HG02571 (cell line): ENCODE results near the gene GUCY1A2.
"Not testable (repeated sequence)": the region's sequence is repeated elsewhere in the genome, so short reads cannot be mapped to it uniquely, and the experiment has no call there.

Source experiments
- ATAC-seq: cut with Tn5 transposase; IDR thresholded peaks from one replicate; pipeline ENCODE4 v1.9.1; 2021; ENCODE audit warnings: mild to moderate bottlenecking, moderate library complexity; ENCODE audit not compliant: unreplicated experiment

The GUCY1A2 gene

DNA sequence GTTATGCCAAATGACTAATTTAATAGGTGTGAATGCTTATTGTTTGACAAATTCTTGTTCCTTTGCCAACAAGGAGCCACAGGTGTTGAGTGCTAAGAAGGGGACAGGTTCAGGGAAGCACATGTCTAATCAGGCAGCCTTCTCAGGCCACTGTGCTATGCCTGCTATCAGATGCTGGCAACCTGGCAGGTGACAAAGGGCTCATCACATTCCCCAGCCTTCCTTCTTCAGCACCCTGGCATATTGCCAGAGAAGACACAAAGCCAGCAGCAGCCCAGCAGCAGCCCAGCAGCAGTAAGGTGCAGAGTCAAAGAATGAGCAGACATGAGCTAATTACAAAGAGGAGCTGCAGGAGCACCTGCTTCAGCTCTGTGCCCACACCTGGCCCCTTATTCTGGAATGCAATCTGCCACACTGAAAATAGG lies 68.2 kb downstream of the GUCY1A2 start:
- no peak for ATAC-seq

- ATAC-seq = no peak
These were observed 75.2 kb downstream of the GUCY1A2 start for GRCh38 chr11:106943089-106943488.

DNA sequence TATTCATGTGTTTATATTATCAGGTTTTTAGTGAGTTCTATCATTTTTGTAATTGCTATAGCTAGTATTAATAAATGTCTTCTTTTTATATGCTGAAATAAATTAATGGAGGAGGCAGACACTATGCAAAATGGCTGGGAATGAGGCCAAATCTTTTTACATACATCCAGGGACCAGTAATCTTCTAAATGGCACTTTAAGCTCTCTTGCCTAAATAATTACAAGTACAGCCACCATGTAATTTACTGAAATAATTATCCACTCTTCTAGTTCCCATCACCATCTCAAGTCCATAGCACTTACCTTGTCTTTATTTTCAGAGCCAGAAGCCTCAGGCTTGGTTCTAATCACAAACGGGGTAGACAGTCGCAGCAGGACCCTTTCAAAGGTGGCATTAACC lies 79.1 kb downstream of the GUCY1A2 start:
- ATAC-seq = no peak

- ATAC-seq = no peak
These were observed 81.2 kb downstream of the GUCY1A2 start for GRCh38 chr11:106937111-106937510.

DNA sequence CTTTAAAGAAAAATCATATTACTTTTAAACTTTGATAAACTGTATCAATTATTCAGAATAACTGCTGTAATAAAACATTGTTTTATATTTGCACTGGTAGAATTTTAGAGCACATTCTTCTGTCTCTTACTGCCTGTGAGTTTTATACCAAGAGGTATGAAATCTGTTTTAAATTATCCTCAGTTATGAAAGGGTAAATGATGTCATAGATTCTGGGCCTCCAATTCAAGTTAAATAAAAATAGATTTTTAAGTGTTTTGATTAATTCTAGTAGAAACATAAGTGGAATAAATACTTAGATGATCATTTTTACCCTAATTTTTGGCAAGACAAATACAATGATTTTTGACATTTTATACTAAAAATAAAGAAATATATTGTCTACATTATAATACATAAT lies 93.0 kb downstream of the GUCY1A2 start:
- ATAC-seq = no peak

DNA sequence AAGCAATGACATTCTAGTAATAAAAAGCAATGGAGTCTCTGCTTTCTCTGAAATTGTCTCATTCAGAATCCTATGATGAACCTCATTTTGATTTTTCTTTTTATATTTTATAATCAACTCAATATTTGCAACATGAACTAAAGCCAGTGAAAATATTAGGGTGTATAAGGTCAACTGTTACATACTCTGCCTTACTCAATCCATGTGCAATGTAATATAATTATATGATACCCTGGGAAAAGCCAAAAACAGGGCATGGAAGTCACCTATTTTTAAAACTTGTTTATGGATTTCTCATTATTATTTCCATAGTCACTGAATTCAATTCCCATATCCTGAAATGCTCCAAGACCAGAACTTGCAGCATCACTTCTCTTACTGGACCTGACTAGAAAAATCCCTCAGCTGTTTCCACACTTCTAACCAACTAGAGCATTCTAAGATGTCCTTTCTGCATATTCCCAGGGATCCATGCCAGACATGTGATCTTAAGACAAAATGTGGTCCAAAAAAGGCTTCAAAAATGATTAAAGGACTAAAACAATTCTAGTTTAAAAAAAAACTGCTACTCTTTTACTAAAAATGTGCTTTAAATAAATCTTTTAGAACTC lies 97.3 kb downstream of the GUCY1A2 start:
- ATAC-seq = no peak

DNA sequence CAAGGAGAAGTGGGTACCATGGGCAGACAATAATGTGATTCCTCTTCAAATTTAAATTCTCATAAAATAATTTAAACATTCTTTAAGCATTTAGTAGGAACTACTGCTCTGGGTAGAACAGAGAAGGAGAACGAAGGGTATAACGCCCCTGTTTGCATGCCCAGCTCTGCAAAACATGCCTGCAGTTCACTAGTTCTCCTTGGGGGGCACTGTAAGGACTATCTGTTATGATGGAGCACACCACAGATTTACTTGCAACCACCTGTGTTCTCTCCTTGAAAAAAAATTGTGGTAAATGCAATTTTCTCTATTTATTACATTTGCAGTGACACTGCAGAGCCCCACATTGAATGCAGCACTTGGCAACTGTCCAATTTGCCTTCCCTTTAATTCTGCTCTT lies 100.3 kb downstream of the GUCY1A2 start:
- ATAC-seq = no peak

- ATAC-seq = no peak
These were observed 103.9 kb downstream of the GUCY1A2 start for GRCh38 chr11:106914409-106914808.

GRCh38 chr11:106913141-106913540 lies 105.1 kb downstream of the GUCY1A2 start:
- ATAC-seq = no peak

GRCh38 chr11:106904826-106905225 lies 113.5 kb downstream of the GUCY1A2 start:
- ATAC-seq = no peak

- no peak for ATAC-seq
These were observed 128.6 kb downstream of the GUCY1A2 start for GRCh38 chr11:106889718-106890117.

DNA sequence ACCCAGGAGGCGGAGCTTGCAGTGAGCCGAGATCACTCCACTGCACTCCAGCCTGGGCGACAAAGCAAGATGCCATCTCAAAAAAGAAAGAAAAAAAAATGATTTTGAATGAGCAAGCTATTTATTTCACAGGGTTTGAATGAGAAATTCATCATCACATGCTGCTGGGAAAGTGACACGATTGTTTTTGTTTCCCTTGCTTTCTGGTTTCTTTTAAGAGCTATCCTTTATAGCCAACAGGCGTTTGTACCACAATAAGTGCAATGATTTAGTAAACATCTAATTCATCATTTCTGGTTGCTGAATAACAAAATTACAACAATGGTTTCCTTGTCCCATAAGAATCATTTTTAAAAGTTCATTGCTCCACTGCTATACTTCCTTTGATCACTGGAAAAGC lies 129.9 kb downstream of the GUCY1A2 start:
- ATAC-seq = no peak

- ATAC-seq = not testable (repeated sequence)
These were observed 134.6 kb downstream of the GUCY1A2 start for GRCh38 chr11:106883693-106884092.

- no peak for ATAC-seq
These were observed 138.3 kb downstream of the GUCY1A2 start for GRCh38 chr11:106879832-106880546.

DNA sequence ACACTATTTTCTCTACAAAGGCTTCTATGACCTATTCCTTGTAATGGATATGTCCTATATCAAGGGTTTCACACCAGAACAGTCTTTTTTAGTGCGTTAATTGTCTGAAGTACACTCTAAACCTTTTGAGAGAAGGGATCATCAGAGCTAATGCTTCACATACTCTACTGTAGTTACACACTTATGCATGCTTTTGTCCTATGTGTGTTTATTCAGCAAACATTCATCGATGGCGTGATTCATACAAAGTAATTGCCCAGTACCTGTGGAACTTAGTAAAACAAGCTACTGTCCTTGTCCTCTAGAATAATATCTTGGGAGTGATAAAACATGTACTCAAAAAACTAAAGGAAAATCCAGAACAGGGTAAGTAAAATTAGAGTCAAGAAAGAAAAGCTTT lies 139.2 kb downstream of the GUCY1A2 start:
- ATAC-seq = no peak

DNA sequence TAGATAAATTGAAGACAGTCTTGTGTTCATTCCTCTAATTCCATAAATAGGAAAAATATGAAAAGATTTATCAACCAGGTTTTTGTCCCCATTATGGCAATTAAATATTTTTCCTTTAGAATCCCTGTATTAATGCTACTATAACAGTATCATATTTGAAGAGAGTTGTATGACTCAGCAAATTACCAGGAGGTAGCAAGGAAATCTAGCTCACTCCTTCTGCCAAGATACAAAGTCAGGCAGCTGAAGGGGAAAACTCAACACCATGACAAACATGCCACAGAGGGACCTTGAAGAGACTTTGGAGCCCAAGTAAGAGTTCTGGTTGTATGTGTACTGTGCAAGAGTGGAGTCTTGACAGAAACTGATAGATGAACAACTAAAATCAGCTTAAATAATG lies 143.3 kb downstream of the GUCY1A2 start:
- no peak for ATAC-seq

GRCh38 chr11:106872246-106872645 lies 146.0 kb downstream of the GUCY1A2 start:
- ATAC-seq = no peak

- no peak for ATAC-seq
These were observed 160.1 kb downstream of the GUCY1A2 start for GRCh38 chr11:106858200-106858599.

DNA sequence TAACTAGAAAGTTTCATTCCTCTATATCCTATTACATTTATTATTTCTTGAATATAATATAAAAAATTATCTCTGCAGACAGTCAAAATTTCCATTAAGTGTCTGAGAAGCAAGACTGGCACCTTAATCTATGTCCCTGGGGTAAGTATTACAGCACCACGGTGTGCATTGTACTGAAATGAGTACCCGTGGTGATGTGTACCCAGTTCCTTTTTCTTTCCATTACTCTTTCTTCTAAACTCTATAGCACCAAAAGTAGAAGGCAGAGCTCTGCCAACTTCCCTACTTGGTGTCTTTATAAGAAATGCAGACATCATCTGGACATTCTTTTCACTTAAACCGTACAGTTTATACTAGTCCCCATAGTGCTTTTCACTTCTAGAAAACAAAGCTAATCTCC lies 161.7 kb downstream of the GUCY1A2 start:
- ATAC-seq = no peak

DNA sequence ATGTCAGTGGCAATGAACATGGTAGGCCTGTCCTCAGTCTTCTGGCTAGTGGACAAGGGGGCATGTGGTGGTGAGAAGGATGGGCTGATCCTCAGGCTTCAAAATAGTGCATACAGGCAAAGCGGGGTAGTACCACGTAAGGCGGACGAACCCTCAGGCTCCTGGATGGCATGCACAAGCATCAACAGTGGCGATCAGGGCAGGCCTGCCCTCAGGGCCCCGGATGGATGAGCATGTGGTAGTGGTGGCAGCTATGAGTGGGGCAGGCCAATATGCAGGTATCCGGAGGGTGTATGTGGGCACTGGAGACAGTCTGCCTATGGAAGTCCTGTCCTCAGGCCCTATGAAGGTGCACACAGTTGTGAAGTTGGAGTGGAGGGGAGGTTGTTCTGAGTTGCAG lies 163.8 kb downstream of the GUCY1A2 start:
- no peak for ATAC-seq

- no peak for ATAC-seq
These were observed 164.3 kb downstream of the GUCY1A2 start for GRCh38 chr11:106853850-106854401.

DNA sequence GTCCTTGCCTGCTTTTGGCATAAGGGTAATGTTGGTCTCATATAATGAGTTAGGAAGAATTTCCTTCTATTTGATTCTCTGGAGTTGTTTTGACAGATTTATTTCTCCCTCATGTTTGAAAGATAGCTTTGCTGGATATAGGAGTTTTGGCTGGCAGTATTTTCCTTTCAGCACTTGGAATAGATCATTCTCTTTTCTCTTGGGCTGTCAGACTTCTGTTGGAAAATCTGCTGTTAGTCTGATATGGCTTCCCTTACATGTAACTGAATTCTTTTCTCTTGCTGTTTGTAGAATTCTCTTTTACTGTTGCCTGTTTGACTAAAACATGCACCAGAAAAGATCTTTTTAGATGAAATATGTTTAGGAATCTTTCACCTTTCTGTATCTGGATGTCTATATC lies 165.5 kb downstream of the GUCY1A2 start:
- no peak for ATAC-seq
